HG02763 (cell line): Measurements from ENCODE around the gene WNT8A.

Experiments used
- ATAC-seq: cut with Tn5 transposase; IDR thresholded peaks from one replicate; pipeline ENCODE4 v1.9.1; 2021; ENCODE audit warnings: mild to moderate bottlenecking, moderate library complexity; ENCODE audit not compliant: unreplicated experiment

WNT8A gene

GRCh38 chr5:138138949-138139780 lies 55.3 kb downstream of the WNT8A start, which contains the start of gene NME5:
Gene NME5, minus strand, starts transcription at chr5:138139428. Its CDS starts 648 bp downstream, at chr5:138138780.
- no peak for ATAC-seq

GRCh38 chr5:138139781-138140090 lies 55.9 kb downstream of the WNT8A start:
- ATAC-seq: no peak

- no peak for ATAC-seq
These were observed 56.4 kb downstream of the WNT8A start for GRCh38 chr5:138140268-138140667.
